Activated CD8-positive, alpha-beta memory T cell treated with anti-CD3 and anti-CD28 coated beads, Interleukin-2, amount 50 U/mL, for 1 hour (primary cell): ENCODE measurements around the gene DUS4L.

Experiments used
- DNase-seq: peaks from one replicate; pipeline ENCODE4 v3.0.0-alpha.2; 2020; ENCODE audit errors: extremely low read depth

Gene DUS4L

DNA sequence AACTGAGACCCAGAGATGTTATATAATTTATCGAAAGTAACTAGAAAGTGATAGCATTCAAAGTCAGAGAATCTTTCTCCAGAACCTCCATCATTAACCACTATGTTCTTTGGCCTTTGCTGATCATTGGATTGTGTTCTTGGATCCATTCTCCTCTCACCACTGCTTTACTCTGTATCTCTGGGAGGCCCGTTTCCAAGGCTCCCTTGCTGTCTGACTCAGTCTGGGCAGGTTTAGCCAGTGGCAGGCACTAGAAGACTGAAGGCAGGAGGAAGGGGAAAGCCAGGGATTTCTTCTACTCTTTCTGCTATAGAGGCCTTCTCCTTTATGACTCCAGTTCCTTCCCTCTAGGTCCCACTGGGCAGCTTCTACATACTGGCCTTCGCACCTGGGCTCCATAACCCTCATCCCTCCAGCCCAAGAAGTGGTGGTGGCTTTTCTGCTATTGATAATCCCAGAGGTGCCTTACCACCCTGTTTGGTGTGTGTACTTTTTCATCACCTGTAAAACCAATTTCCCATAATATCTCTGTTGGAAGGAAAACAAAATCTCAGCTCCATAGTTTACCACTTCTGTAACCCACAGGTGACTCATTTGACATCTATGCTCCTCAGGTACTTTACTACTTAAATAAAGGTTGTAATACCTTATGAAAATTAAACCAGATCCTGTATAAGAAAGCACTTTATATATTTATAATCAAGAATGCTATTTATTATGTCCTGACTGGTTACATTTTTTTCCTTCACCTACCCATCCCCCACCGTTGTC is 52.3 kb downstream of the DUS4L start:
- DNase-seq: no peak

DNA sequence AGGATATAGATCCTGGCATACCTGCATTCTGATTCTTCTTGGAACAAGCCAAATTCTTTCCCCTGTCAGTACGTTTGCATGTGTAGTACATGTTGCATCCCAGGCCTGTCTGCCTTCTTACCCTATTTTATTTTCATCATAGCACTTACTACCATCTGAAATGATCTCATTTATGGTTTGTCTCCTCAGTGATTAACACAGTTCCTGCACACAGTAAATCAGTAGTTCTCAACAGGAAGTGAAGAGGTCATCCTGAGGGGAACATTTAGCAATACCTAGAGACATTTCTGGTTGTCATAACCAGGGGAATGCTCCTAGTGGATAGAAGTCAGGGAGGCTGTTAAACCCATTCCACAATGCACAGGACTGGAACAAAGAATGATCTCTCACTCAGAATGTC is 58.7 kb downstream of the DUS4L start:
- DNase-seq: no peak

DNA sequence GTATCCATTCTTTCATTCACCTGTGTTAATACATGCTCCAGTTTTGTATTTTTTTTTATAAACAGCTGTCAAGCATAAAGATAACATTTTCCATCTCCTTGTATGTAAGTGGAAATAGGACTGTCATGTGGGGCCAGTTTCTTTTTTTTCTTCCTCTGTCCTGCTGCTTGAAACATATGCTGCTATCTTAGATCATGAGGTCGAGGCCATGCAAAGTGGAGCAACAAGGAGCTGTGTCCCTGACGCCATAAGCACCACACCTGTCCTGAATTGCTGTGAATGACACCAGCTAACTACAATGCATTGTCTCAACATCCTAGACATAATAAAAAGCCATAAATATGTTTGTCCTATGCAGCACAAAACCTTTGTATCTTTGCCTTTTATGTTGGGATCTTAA is 59.1 kb downstream of the DUS4L start:
- DNase-seq: no peak

DNA sequence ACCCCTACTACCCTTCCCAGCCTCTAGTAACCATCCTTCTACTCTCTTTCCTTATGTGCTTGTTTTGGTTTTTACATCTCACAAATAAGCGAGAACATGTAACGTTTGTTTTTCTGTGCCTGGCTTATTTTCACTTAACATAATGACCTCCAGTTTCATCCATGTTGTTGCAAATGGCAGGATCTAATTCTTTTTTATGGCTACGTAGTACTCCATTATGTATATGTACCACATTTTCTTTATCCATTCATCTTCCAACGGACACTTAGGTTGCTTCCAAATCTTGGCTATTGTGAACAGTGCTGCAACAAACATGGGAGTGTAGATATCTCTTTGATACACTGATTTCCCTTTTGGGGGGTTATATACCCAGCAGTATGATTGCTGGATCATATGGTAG is 63.2 kb downstream of the DUS4L start:
- DNase-seq: no peak
